Measurements from ENCODE around the gene DTYMK. TPM values are rescaled to one million over a fixed set of nuclear protein-coding genes. Genes with fewer than 3 reads are reported as not detected.

Gene DTYMK
- total RNA-seq, 1 donor from 2014 or later = 26.1 TPM

DNA sequence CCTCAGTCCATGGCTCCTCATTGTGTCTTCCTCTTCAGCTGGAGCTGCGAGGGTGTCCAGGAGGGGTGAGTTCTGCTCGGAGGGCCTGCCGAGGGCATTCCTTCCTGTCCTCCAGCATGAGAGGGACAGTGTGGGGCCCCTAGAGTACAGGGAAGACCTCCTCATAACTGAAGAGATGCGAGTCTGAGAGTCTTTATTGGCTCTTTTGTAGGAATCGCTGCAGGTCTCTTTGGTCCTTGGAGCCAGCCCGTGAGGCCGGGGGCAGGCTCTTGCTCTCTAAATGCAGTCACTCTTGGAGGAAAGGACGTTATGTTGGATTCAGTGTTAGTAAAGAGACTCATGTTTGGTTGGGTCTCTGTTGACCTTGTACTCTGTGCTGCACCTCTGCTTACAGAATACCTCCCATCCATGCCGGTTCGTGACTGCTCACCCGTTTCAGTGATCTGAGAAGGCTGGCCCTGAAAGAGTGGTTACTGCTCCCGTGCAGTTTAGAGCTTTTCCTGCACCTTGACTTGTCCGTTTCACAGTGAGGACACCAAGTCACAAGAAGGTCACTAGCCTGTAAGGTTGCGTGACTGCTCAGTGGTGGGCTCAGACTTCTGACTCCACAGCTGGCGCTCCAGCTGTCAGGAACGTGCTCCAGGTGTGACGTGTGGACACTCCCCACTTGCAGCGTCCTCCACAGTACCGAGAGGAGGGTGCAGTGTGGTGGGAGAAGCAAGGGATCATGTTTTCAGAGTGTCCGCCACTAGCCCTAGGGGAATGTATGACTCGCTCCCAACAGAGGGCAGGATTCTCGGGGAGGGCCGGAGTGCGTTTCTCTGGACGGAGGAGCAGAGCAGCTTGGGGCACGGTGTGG lies 41.3 kb downstream of the DTYMK start:
- DNase-seq (ENCODE audit: low read depth) (no peak), FAIRE-seq (no peak)
- no peak overlapping the region for H3K4me2 ChIP-seq (ENCODE audit: low read length)
- H3K27ac ChIP-seq (ENCODE audit: low read depth, low read length) = no peak overlapping the region
- Mint-ChIP-seq H3K9me3 (ENCODE audit: unreplicated experiment) (no peaks in the 10 kb centered on the region), H3K4me3 (ENCODE audit: unreplicated experiment) (no peak overlapping the region), H3K4me1 (ENCODE audit: low read depth, unreplicated experiment) (peaks cover 24% of the 10 kb centered on the region), H3K27ac (ENCODE audit: unreplicated experiment) (no peak overlapping the region), H3K36me3 (ENCODE audit: low read depth, unreplicated experiment) (peaks cover 18% of the 10 kb centered on the region), H3K27me3 (ENCODE audit: low read depth, unreplicated experiment) (no peaks in the 10 kb centered on the region)
- no peaks in the 10 kb centered on the region for H3K4me1 ChIP-seq (ENCODE audit: insufficient read depth, low read length)
- peaks cover 89% of the 10 kb centered on the region for H4K20me1 ChIP-seq (ENCODE audit: insufficient read depth, low read length)
- TF ChIP-seq, protein P1, sequence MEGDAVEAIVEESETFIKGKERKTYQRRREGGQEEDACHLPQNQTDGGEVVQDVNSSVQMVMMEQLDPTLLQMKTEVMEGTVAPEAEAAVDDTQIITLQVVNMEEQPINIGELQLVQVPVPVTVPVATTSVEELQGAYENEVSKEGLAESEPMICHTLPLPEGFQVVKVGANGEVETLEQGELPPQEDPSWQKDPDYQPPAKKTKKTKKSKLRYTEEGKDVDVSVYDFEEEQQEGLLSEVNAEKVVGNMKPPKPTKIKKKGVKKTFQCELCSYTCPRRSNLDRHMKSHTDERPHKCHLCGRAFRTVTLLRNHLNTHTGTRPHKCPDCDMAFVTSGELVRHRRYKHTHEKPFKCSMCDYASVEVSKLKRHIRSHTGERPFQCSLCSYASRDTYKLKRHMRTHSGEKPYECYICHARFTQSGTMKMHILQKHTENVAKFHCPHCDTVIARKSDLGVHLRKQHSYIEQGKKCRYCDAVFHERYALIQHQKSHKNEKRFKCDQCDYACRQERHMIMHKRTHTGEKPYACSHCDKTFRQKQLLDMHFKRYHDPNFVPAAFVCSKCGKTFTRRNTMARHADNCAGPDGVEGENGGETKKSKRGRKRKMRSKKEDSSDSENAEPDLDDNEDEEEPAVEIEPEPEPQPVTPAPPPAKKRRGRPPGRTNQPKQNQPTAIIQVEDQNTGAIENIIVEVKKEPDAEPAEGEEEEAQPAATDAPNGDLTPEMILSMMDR (IDR thresholded peaks at IDR 0.05; ENCODE audit: insufficient read depth, low read depth, low read length) = no peak
- TF ChIP-seq EZH2 (IDR thresholded peaks at IDR 0.05; ENCODE audit: insufficient read depth, low read length) = no peak
- H3K36me3 ChIP-seq (ENCODE audit: insufficient read depth, low read length) = no peaks in the 10 kb centered on the region
- no peaks in the 10 kb centered on the region for H3K9me3 ChIP-seq (ENCODE audit: insufficient read depth, low read depth, low read length)
- no peak overlapping the region for H2AFZ ChIP-seq (ENCODE audit: low read depth, low read length)
- no peaks in the 10 kb centered on the region for H3K27me3 ChIP-seq (ENCODE audit: insufficient read depth, low read length)
- peaks cover 97% of the 10 kb centered on the region for H3K79me2 ChIP-seq (ENCODE audit: insufficient read depth, low read length)
- no peak overlapping the region for H3K9ac ChIP-seq (ENCODE audit: low read length)
- H3K4me3 ChIP-seq (ENCODE audit: insufficient read depth, low read depth, low read length) = no peak overlapping the region

GRCh38 chr2:241641631-241642030 lies 45.0 kb downstream of the DTYMK start:
- Mint-ChIP-seq H3K27me3 (ENCODE audit: low read depth, unreplicated experiment) (no peaks in the 10 kb centered on the region), H3K4me1 (ENCODE audit: low read depth, unreplicated experiment) (peaks cover 40% of the 10 kb centered on the region), H3K36me3 (ENCODE audit: low read depth, unreplicated experiment) (peaks cover 26% of the 10 kb centered on the region), H3K4me3 (ENCODE audit: unreplicated experiment) (peak overlapping the region; percentile 58), H3K27ac (ENCODE audit: unreplicated experiment) (no peak overlapping the region), H3K9me3 (ENCODE audit: unreplicated experiment) (no peaks in the 10 kb centered on the region)
- Histone ChIP-seq H4K20me1 (ENCODE audit: insufficient read depth, low read length) (peaks cover 78% of the 10 kb centered on the region), H3K27me3 (ENCODE audit: insufficient read depth, low read length) (no peaks in the 10 kb centered on the region), H3K4me2 (ENCODE audit: low read length) (no peak overlapping the region), H2AFZ (ENCODE audit: low read depth, low read length) (no peak overlapping the region), H3K4me3 (ENCODE audit: insufficient read depth, low read depth, low read length) (no peak overlapping the region), H3K79me2 (ENCODE audit: insufficient read depth, low read length) (peaks cover 91% of the 10 kb centered on the region), H3K9ac (ENCODE audit: low read length) (no peak overlapping the region), H3K9me3 (ENCODE audit: insufficient read depth, low read depth, low read length) (no peaks in the 10 kb centered on the region), H3K36me3 (ENCODE audit: insufficient read depth, low read length) (no peaks in the 10 kb centered on the region), H3K4me1 (ENCODE audit: insufficient read depth, low read length) (peaks cover 8% of the 10 kb centered on the region), H3K27ac (ENCODE audit: low read depth, low read length) (no peak overlapping the region)
- no peak for DNase-seq (ENCODE audit: low read depth)
- no peak for FAIRE-seq
- TF ChIP-seq, protein P1 (IDR thresholded peaks at IDR 0.05; ENCODE audit: insufficient read depth, low read depth, low read length) = no peak
- TF ChIP-seq EZH2 (IDR thresholded peaks at IDR 0.05; ENCODE audit: insufficient read depth, low read length) = no peak
